Endothelial cell (in vitro differentiated cells): ENCODE measurements around the gene PIN4. TPM values are rescaled to one million over a fixed set of nuclear protein-coding genes. Genes with fewer than 3 reads are reported as not detected.

Source experiments
- DNase-seq: peaks from one replicate; pipeline ENCODE4 v3.0.0; 2021; ENCODE audit warnings: low spot score
- H3K27ac Mint-ChIP-seq: one replicate; pipeline ENCODE4 v1.8.0; 2021; ENCODE audit warnings: mixed read lengths, inconsistent platforms; ENCODE audit not compliant: unreplicated experiment
- H3K27me3 Mint-ChIP-seq: one replicate; pipeline ENCODE4 v1.8.0; 2021; ENCODE audit warnings: mild to moderate bottlenecking, moderate library complexity, mixed read lengths, inconsistent platforms; ENCODE audit not compliant: unreplicated experiment
- H3K36me3 Mint-ChIP-seq: one replicate; pipeline ENCODE4 v1.8.0; 2021; ENCODE audit warnings: mild to moderate bottlenecking, low read depth, mixed read lengths, inconsistent platforms; ENCODE audit not compliant: unreplicated experiment
- H3K4me1 Mint-ChIP-seq: one replicate; pipeline ENCODE4 v1.8.0; 2021; ENCODE audit warnings: mild to moderate bottlenecking, mixed read lengths, inconsistent platforms; ENCODE audit not compliant: unreplicated experiment
- H3K4me3 Mint-ChIP-seq: one replicate; pipeline ENCODE4 v1.8.0; 2021; ENCODE audit warnings: mild to moderate bottlenecking, mixed read lengths, inconsistent platforms; ENCODE audit not compliant: unreplicated experiment
- H3K9me3 Mint-ChIP-seq: one replicate; pipeline ENCODE4 v1.8.0; 2021; ENCODE audit warnings: mixed read lengths, inconsistent platforms; ENCODE audit not compliant: unreplicated experiment
- CTCF ChIP-seq: fragments of 200-600 bp; sonication (generic); IDR thresholded peaks from one replicate; pipeline ENCODE4 v1.5.0; 2021; ENCODE audit warnings: antibody characterized with exemption; ENCODE audit not compliant: unreplicated experiment
- total RNA-seq: library from RNA; stranded (reverse); fragmentation: NEBNext Ultra II Directional; extraction: Animal tissue kit (Norgen Biotek cat#: 25700); gene quantifications from one replicate; pipeline ENCODE4 v1.2.1, GENCODE V29; 2021; ENCODE audit not compliant: unreplicated experiment

PIN4 gene
- total RNA-seq, 1 donor from 2014 or later = 9.3 TPM

GRCh38 chrX:72139538-72139937 is 42.0 kb upstream of the PIN4 start:
- H3K4me3 Mint-ChIP-seq = no peak overlapping the region
- H3K4me1 Mint-ChIP-seq = no peaks in the 10 kb centered on the region
- H3K9me3 Mint-ChIP-seq = no peaks in the 10 kb centered on the region
- no peak for DNase-seq
- peaks cover 44% of the 10 kb centered on the region for H3K36me3 Mint-ChIP-seq
- no peak overlapping the region for H3K27ac Mint-ChIP-seq
- H3K27me3 Mint-ChIP-seq = peaks cover 3% of the 10 kb centered on the region
- no peak for TF ChIP-seq CTCF

DNA sequence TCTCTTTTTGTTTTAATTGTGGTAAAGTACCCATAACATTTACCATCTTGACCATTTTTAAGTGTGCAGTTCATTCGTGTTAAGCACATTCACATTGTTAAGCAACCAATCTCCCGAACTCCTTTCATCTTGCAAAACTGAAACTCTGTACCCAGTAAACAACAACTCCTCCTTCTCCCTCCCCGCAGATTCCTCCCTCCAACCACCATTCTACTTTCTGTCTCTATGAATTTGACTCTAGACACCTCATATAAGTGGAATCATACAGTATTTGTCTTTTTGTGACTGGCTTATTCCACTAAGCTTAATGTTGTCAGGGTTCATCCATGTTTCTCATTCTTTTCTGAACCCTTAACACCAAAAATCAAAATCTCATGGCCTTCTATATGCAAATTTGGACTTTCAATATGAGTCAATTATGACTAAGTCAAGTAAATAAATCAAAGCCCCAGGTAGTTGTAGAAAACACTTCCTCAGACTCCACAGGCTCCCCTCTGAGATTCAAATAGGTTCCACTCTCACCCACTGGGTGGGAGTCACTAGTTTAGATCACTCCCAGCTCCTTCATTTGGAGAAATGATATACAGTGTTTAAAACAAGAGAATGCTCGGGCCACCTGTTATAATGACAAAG is 40.1 kb upstream of the PIN4 start:
- no peaks in the 10 kb centered on the region for H3K9me3 Mint-ChIP-seq
- H3K27ac Mint-ChIP-seq = no peak overlapping the region
- no peaks in the 10 kb centered on the region for H3K4me1 Mint-ChIP-seq
- peaks cover 3% of the 10 kb centered on the region for H3K27me3 Mint-ChIP-seq
- peaks cover 37% of the 10 kb centered on the region for H3K36me3 Mint-ChIP-seq
- no peak for TF ChIP-seq CTCF
- DNase-seq = no peak
- H3K4me3 Mint-ChIP-seq = no peak overlapping the region

- no peak for DNase-seq
- Mint-ChIP-seq H3K27ac (no peak overlapping the region), H3K4me3 (no peak overlapping the region), H3K4me1 (no peaks in the 10 kb centered on the region), H3K27me3 (peaks cover 3% of the 10 kb centered on the region), H3K9me3 (no peaks in the 10 kb centered on the region), H3K36me3 (peaks cover 37% of the 10 kb centered on the region)
- TF ChIP-seq CTCF = no peak
Measured at GRCh38 chrX:72142094-72142793, 39.3 kb upstream of the PIN4 start.

- Mint-ChIP-seq H3K27me3 (peaks cover 3% of the 10 kb centered on the region), H3K27ac (no peak overlapping the region), H3K9me3 (no peaks in the 10 kb centered on the region), H3K4me3 (no peak overlapping the region), H3K4me1 (no peaks in the 10 kb centered on the region), H3K36me3 (peaks cover 37% of the 10 kb centered on the region)
- TF ChIP-seq CTCF = no peak
- DNase-seq = no peak
Measured at GRCh38 chrX:72142794-72143608, 38.6 kb upstream of the PIN4 start.

GRCh38 chrX:72143609-72143907 is 38.0 kb upstream of the PIN4 start:
- Mint-ChIP-seq H3K9me3 (no peaks in the 10 kb centered on the region), H3K27ac (no peak overlapping the region), H3K27me3 (peaks cover 3% of the 10 kb centered on the region), H3K36me3 (peaks cover 37% of the 10 kb centered on the region), H3K4me1 (no peaks in the 10 kb centered on the region), H3K4me3 (no peak overlapping the region)
- TF ChIP-seq CTCF = no peak
- no peak for DNase-seq
